Measurements from ENCODE around the gene NKIRAS1.
"Not testable (repeated sequence)": the region's sequence is repeated elsewhere in the genome, so short reads cannot be mapped to it uniquely, and the experiment has no call there.

DNA sequence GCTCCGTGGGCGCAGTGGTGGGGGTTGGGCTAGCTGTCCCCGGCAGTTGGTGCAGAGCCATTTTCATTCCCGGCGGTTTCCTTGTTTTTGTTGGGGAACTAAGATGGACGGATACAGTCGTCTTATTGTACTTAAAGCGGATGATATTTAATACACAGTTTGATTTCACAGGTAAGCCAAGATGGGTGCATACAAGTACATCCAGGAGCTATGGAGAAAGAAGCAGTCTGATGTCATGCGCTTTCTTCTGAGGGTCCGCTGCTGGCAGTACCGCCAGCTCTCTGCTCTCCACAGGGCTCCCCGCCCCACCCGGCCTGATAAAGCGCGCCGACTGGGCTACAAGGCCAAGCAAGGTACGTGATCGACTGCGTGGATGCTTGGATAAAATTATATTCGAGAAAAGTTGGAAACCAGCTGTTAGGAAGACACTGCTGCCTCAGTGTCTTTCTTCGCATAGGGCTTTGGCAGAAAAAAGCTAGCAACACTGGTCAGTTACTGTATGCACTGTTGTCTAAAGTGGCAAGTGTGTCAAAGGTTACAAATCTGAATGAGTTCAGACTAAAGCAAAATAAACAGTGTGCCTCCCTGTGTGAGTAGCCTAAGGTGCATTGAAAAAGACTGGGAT is 1.0 kb upstream of the NKIRAS1 start:
- TF ChIP-seq POLR2A (IDR thresholded peaks at IDR 0.05; ENCODE audit: low read depth, low read length); POLR2AphosphoS5 (IDR thresholded peaks at IDR 0.05; ENCODE audit: low read depth, low read length); TAF1 (IDR thresholded peaks at IDR 0.05; ENCODE audit: borderline replicate concordance, low read depth, low read length): not testable (repeated sequence)
